Parathyroid adenoma (tissue), 2 donors: ENCODE data around the gene NID2.

Experiments
- H2AFZ ChIP-seq: fragments of 300-600 bp; sonication (generic); one replicate; pipeline ENCODE4 v1.7.0; 2017; ENCODE audit warnings: antibody characterized with exemption, mild to moderate bottlenecking
- H3K27ac ChIP-seq: fragments of 300-600 bp; sonication (generic); one replicate; pipeline ENCODE4 v1.7.0; 2017
- H3K27me3 ChIP-seq: fragments of 300-600 bp; sonication (generic); one replicate; pipeline ENCODE4 v1.7.0; 2017; ENCODE audit warnings: low read length; ENCODE audit not compliant: control insufficient read depth, insufficient read depth
- H3K36me3 ChIP-seq: fragments of 300-600 bp; sonication (generic); one replicate; pipeline ENCODE4 v1.7.0; 2017; ENCODE audit warnings: low read length; ENCODE audit not compliant: control insufficient read depth, insufficient read depth
- H3K4me1 ChIP-seq: fragments of 300-600 bp; sonication (generic); one replicate; pipeline ENCODE4 v1.7.0; 2017; ENCODE audit warnings: control low read depth
- H3K4me2 ChIP-seq: fragments of 300-600 bp; sonication (generic); one replicate; pipeline ENCODE4 v1.7.0; 2017; ENCODE audit warnings: low read length
- H3K4me3 ChIP-seq: fragments of 300-600 bp; sonication (generic); one replicate; pipeline ENCODE4 v1.7.0; 2017; ENCODE audit warnings: low read depth, low read length
- H3K79me2 ChIP-seq: fragments of 300-600 bp; sonication (generic); one replicate; pipeline ENCODE4 v1.7.0; 2017; ENCODE audit warnings: control low read depth
- H3K9ac ChIP-seq: fragments of 300-600 bp; sonication (generic); one replicate; pipeline ENCODE4 v1.7.0; 2017; ENCODE audit warnings: mild to moderate bottlenecking
- H3K9me3 ChIP-seq: fragments of 300-600 bp; sonication (generic); one replicate; pipeline ENCODE4 v1.7.0; 2017; ENCODE audit warnings: low read length; ENCODE audit not compliant: control insufficient read depth
- CTCF ChIP-seq: fragments of 300-600 bp; sonication (generic); IDR thresholded peaks from one replicate; pipeline ENCODE4 v1.7.0; 2017; ENCODE audit warnings: antibody characterized with exemption, mild to moderate bottlenecking
- donor health status: primary hyperparathyroidism.

NID2 gene

GRCh38 chr14:52018970-52019369 is 49.9 kb downstream of the NID2 start:
- Histone ChIP-seq H3K36me3 (no peaks in the 10 kb centered on the region), H3K27me3 (no peaks in the 10 kb centered on the region), H3K9me3 (no peaks in the 10 kb centered on the region), H3K4me2 (no peak overlapping the region), H2AFZ (no peak overlapping the region), H3K4me3 (no peak overlapping the region), H3K9ac (no peak overlapping the region), H3K4me1 (peaks cover 4% of the 10 kb centered on the region), H3K79me2 (no peaks in the 10 kb centered on the region), H3K27ac (no peak overlapping the region)
- no peak for TF ChIP-seq CTCF

GRCh38 chr14:52018252-52018651 is 50.6 kb downstream of the NID2 start:
- Histone ChIP-seq H3K4me1 (peaks cover 4% of the 10 kb centered on the region), H3K79me2 (no peaks in the 10 kb centered on the region), H3K27me3 (no peaks in the 10 kb centered on the region), H3K4me3 (no peak overlapping the region), H3K27ac (no peak overlapping the region), H3K9me3 (no peaks in the 10 kb centered on the region), H3K9ac (no peak overlapping the region), H3K36me3 (no peaks in the 10 kb centered on the region), H3K4me2 (no peak overlapping the region), H2AFZ (no peak overlapping the region)
- TF ChIP-seq CTCF = no peak

- no peak overlapping the region for H3K4me2 ChIP-seq
Observed at GRCh38 chr14:52015411-52016030, 53.3 kb downstream of the NID2 start.

GRCh38 chr14:52014601-52015267 is 54.1 kb downstream of the NID2 start:
- Histone ChIP-seq H3K27ac (no peak overlapping the region), H3K9ac (no peak overlapping the region), H3K9me3 (no peaks in the 10 kb centered on the region), H3K79me2 (no peaks in the 10 kb centered on the region), H3K4me2 (no peak overlapping the region), H2AFZ (no peak overlapping the region), H3K27me3 (no peaks in the 10 kb centered on the region), H3K36me3 (no peaks in the 10 kb centered on the region), H3K4me3 (no peak overlapping the region), H3K4me1 (peaks cover 4% of the 10 kb centered on the region)
- no peak for TF ChIP-seq CTCF

More at GRCh38 chr14:52015411-52016030, 53.3 kb downstream of the NID2 start:
- Histone ChIP-seq H3K27ac (no peak overlapping the region), H3K4me3 (no peak overlapping the region), H3K9me3 (no peaks in the 10 kb centered on the region), H3K4me1 (peaks cover 4% of the 10 kb centered on the region), H3K36me3 (no peaks in the 10 kb centered on the region), H3K27me3 (no peaks in the 10 kb centered on the region), H3K9ac (no peak overlapping the region), H3K79me2 (no peaks in the 10 kb centered on the region), H2AFZ (peak overlapping the region; percentile 52)
- peak; percentile 49 for TF ChIP-seq CTCF
